ENCODE data around the gene NAV2. TPM values are rescaled to one million over a fixed set of nuclear protein-coding genes. Genes with fewer than 3 reads are reported as not detected.

NAV2 gene
- total RNA-seq, 1 experiment from 2014 or later = 63.5 TPM

DNA sequence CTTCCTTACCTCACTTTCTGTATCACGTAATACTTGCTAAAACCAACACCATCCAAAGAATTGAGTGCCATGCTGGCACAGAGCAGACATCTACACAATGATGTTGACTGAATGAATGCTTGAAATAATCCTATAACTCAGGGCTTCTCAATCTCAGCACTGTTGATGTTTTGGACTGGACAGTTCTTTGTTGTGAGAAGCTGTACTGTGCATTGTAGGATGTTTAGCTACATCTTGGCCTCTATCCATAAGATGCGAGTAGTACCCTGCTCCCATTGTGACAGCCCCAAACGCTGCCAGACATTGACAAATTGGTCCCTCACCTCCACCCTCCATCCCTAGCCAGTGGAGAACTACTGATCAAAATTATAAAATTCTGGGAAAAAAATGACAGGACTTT, 153.4 kb downstream of the NAV2 start:
- H3K4me3 Mint-ChIP-seq (ENCODE audit: unreplicated experiment) = no peak overlapping the region
- H3K27ac Mint-ChIP-seq (ENCODE audit: unreplicated experiment) = no peak overlapping the region

DNA sequence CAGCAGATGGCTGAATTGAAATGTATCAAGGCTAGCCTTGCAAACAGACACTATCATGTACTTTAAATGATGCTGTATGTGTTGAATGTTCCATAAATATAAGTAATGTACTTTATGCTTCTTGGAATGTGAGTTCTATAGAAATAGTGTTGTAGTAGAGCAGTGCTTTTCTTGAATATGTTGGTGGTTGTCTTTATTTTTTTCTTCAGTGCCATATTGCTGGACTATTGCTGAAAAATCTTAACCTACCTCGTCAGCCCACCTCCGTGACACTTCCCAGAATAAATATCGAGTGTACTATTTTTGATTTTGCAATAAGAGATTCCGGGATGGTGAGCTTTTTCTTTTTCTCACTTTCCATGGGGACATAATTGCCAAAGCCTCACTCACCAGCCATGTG, 153.9 kb downstream of the NAV2 start:
- intact Hi-C loops (cut with micrococcal nuclease; ENCODE audit: unreplicated experiment) = no loop called here
- no peak overlapping the region for H3K4me3 ChIP-seq (ENCODE audit: low read depth, low read length)
- no peaks in the 10 kb centered on the region for H3K9me3 ChIP-seq
- Mint-ChIP-seq H3K27ac (ENCODE audit: unreplicated experiment) (no peak overlapping the region), H3K9me3 (ENCODE audit: unreplicated experiment) (no peaks in the 10 kb centered on the region), H3K4me1 (ENCODE audit: low read depth, unreplicated experiment) (peaks cover 10% of the 10 kb centered on the region), H3K36me3 (ENCODE audit: insufficient read depth, unreplicated experiment) (no peaks in the 10 kb centered on the region), H3K27me3 (ENCODE audit: insufficient read depth, unreplicated experiment) (no peaks in the 10 kb centered on the region), H3K4me3 (ENCODE audit: unreplicated experiment) (no peak overlapping the region)
- H3K36me3 ChIP-seq (ENCODE audit: control insufficient read depth, insufficient read depth, low read length) = no peaks in the 10 kb centered on the region
- TF ChIP-seq, protein P1, sequence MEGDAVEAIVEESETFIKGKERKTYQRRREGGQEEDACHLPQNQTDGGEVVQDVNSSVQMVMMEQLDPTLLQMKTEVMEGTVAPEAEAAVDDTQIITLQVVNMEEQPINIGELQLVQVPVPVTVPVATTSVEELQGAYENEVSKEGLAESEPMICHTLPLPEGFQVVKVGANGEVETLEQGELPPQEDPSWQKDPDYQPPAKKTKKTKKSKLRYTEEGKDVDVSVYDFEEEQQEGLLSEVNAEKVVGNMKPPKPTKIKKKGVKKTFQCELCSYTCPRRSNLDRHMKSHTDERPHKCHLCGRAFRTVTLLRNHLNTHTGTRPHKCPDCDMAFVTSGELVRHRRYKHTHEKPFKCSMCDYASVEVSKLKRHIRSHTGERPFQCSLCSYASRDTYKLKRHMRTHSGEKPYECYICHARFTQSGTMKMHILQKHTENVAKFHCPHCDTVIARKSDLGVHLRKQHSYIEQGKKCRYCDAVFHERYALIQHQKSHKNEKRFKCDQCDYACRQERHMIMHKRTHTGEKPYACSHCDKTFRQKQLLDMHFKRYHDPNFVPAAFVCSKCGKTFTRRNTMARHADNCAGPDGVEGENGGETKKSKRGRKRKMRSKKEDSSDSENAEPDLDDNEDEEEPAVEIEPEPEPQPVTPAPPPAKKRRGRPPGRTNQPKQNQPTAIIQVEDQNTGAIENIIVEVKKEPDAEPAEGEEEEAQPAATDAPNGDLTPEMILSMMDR (IDR thresholded peaks at IDR 0.05; ENCODE audit: insufficient read depth in 1 of 2, low read depth in 1 of 2, low read length in 1 of 2, severe bottlenecking in 1 of 2, unreplicated experiment in 1 of 2) = no peak
- BruUV-seq (replicated peaks) = no TSS peak
- ChIA-PET POLR2A (no interaction called here), CTCF (no interaction called here)
- no peaks in the 10 kb centered on the region for H3K27me3 ChIP-seq (replicated peaks; ENCODE audit: control insufficient read depth, insufficient read depth, low read length)
- DNase-seq = no peak
- no peaks in the 10 kb centered on the region for H3K4me1 ChIP-seq

More for the DNA sequence above, 153.4 kb downstream of the NAV2 start:
- Mint-ChIP-seq H3K9me3 (ENCODE audit: unreplicated experiment) (no peaks in the 10 kb centered on the region), H3K4me1 (ENCODE audit: low read depth, unreplicated experiment) (peaks cover 10% of the 10 kb centered on the region), H3K36me3 (ENCODE audit: insufficient read depth, unreplicated experiment) (no peaks in the 10 kb centered on the region), H3K27me3 (ENCODE audit: insufficient read depth, unreplicated experiment) (no peaks in the 10 kb centered on the region)
- no peak overlapping the region for H3K4me3 ChIP-seq (ENCODE audit: low read depth, low read length)
- no peak for DNase-seq
- no peaks in the 10 kb centered on the region for H3K36me3 ChIP-seq (ENCODE audit: control insufficient read depth, insufficient read depth, low read length)
- H3K27me3 ChIP-seq (replicated peaks; ENCODE audit: control insufficient read depth, insufficient read depth, low read length) = no peaks in the 10 kb centered on the region
- H3K4me1 ChIP-seq = no peaks in the 10 kb centered on the region
- no TSS peak for BruUV-seq (replicated peaks)
- no peaks in the 10 kb centered on the region for H3K9me3 ChIP-seq
- POLR2A ChIA-PET = no interaction called here
- CTCF ChIA-PET = no interaction called here
- TF ChIP-seq, protein P1 (IDR thresholded peaks at IDR 0.05; ENCODE audit: insufficient read depth in 1 of 2, low read depth in 1 of 2, low read length in 1 of 2, severe bottlenecking in 1 of 2, unreplicated experiment in 1 of 2) = no peak
- intact Hi-C loops (cut with micrococcal nuclease; ENCODE audit: unreplicated experiment) = no loop called here

DNA sequence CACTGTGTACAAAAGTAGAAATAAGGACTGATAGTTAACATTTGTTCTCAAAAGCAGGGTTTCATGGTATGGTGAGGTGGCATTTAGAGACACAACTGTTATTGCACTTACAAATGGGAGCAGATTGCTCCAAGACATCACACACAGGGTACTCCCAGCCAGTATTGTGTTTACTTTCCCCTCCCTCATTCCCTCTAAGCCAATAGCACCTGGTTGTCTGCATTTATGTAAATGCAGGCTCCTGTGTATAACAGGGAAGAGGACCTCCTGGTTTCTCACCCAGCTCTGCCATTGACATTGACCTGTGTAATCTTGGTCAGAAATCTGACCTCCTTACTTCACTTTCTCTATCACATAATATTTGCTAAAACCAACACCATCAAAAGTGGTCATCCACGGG, 154.4 kb downstream of the NAV2 start:
- BruUV-seq (replicated peaks) = no TSS peak
- Mint-ChIP-seq H3K4me3 (ENCODE audit: unreplicated experiment) (no peak overlapping the region), H3K4me1 (ENCODE audit: low read depth, unreplicated experiment) (peaks cover 10% of the 10 kb centered on the region), H3K27me3 (ENCODE audit: insufficient read depth, unreplicated experiment) (no peaks in the 10 kb centered on the region), H3K9me3 (ENCODE audit: unreplicated experiment) (no peaks in the 10 kb centered on the region), H3K36me3 (ENCODE audit: insufficient read depth, unreplicated experiment) (no peaks in the 10 kb centered on the region), H3K27ac (ENCODE audit: unreplicated experiment) (no peak overlapping the region)
- ChIA-PET POLR2A (no interaction called here), CTCF (no interaction called here)
- TF ChIP-seq, protein P1 (IDR thresholded peaks at IDR 0.05; ENCODE audit: insufficient read depth in 1 of 2, low read depth in 1 of 2, low read length in 1 of 2, severe bottlenecking in 1 of 2, unreplicated experiment in 1 of 2) = no peak
- intact Hi-C loops (cut with micrococcal nuclease; ENCODE audit: unreplicated experiment) = no loop called here
- Histone ChIP-seq H3K27me3 (replicated peaks; ENCODE audit: control insufficient read depth, insufficient read depth, low read length) (no peaks in the 10 kb centered on the region), H3K4me3 (ENCODE audit: low read depth, low read length) (no peak overlapping the region), H3K9me3 (no peaks in the 10 kb centered on the region), H3K4me1 (no peaks in the 10 kb centered on the region), H3K36me3 (ENCODE audit: control insufficient read depth, insufficient read depth, low read length) (no peaks in the 10 kb centered on the region)
- DNase-seq = no peak
